Measurements from ENCODE around the gene MRAS.

MRAS gene

DNA sequence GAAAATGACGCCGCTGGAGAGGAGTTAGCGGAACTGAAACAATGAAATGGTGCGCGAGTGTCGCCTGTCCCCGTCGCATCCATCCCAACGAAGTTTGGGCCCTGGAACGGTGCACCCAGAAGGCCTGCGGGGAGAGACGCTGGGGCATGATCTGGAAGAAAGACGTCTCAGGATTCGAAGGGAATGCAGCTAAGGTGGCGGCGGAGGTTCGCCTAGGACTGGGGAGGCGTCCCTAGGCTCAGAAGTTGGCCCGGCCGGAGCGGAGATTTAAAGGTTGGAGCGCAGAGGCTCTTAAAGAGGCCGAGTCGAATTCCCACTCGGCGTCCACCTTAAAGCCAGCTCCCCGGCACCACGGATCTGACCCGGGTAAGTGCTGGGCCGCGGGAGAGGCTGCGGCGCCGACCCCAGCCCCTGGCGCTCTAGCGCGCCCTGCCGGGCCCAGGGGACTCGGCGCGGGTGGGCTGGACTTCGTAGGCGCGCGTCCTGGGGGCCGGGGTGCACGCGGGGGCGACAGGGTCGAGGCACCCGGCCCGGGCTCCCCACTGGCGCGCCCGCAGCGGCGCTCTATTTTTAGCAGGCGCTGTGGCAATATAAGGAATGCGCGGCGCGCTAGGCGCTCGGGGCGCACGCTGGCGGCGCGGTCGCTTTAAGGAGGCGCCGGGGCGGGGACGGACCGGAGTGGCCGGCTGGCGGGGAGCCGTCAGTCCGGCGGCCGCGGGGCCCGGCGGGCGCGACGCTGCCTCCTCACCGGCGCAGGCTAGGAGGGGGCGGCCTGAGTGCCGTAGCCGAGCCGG, at the start of gene MRAS:
Gene MRAS (plus strand): TSS at position 620 of the 794 bp plus-strand sequence. CDS start 24,305 bp downstream, outside the sequence.
- Mint-ChIP-seq H3K36me3 (ENCODE audit: low read depth) (no peaks in the 10 kb centered on the region), H3K4me1 (ENCODE audit: low read depth) (peaks cover 7% of the 10 kb centered on the region), H3K9me3 (no peaks in the 10 kb centered on the region), H3K27me3 (peaks cover 45% of the 10 kb centered on the region), H3K4me3 (peak within 1 kb of the TSS; percentile 85), H3K27ac (no peak within 1 kb of the TSS)

DNA sequence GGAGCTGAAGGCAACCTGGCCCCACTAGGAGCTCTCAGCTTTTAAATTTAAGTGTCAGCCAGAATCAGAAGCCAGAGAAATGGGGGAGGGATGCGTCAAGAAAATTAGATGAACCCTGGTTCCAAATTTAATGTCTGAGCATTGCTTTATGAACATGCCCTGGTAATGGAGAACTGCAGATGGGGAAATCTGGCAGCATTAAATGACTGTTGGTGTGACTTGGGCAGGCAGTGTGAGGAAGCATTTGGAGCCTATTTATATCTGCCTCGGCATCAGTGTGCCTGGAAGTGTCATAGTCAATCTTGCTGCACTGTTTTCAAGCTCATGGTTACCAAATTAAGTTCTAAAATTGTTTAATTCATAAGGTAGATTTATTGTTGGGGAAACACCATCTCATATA, 47.7 kb upstream of the MRAS start:
- H3K36me3 Mint-ChIP-seq (ENCODE audit: low read depth), result peaks cover 30% of the 10 kb centered on the region
- H3K27ac Mint-ChIP-seq, result no peak overlapping the region
- no peaks in the 10 kb centered on the region for H3K27me3 Mint-ChIP-seq
- H3K9me3 Mint-ChIP-seq, result no peaks in the 10 kb centered on the region
- H3K4me3 Mint-ChIP-seq, result no peak overlapping the region
- peaks cover 25% of the 10 kb centered on the region for H3K4me1 Mint-ChIP-seq (ENCODE audit: low read depth)

DNA sequence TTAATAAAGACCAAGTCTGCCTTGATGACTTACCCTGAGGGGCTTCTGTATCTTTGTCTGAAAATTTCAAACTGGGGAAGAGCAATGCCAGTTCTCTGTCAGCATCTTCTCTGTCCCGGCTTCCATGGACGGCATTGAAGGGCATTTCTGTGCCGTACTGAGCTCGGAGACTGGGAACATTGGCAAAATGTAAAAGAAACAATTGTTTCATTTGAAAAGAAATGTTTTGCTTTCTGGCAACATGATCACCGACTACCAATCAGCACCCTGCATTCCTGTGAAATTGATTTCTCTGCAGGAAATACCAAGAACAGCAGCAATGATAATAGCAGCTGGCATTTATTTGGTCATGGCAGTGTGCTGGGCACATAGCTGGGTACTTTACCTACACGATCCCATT, 44.9 kb upstream of the MRAS start:
- Mint-ChIP-seq H3K9me3 (peaks cover 12% of the 10 kb centered on the region), H3K4me3 (no peak overlapping the region), H3K27ac (no peak overlapping the region), H3K27me3 (peaks cover 3% of the 10 kb centered on the region), H3K36me3 (ENCODE audit: low read depth) (peaks cover 25% of the 10 kb centered on the region), H3K4me1 (ENCODE audit: low read depth) (no peaks in the 10 kb centered on the region)

DNA sequence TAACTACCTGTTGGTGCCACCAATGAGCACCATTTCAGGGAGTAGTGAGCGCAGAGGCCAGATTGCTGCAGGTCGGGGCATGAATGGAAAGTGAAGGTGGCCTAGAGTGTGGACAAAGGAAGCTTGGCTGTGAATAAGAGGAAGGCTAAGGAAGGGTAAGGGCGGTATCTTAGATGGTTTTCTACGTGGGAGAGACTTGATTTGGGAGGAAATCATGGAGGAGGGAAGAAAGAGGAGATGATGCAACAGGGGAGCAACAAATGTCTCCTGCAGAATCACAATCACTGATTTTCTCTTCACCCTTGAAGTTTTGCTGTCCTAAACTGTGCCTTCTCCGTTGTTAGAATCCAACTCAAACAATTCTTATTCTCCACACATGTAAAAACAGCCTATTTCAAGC, 40.5 kb upstream of the MRAS start:
- Mint-ChIP-seq H3K27ac (no peak overlapping the region), H3K9me3 (peaks cover 30% of the 10 kb centered on the region), H3K27me3 (peaks cover 12% of the 10 kb centered on the region)

DNA sequence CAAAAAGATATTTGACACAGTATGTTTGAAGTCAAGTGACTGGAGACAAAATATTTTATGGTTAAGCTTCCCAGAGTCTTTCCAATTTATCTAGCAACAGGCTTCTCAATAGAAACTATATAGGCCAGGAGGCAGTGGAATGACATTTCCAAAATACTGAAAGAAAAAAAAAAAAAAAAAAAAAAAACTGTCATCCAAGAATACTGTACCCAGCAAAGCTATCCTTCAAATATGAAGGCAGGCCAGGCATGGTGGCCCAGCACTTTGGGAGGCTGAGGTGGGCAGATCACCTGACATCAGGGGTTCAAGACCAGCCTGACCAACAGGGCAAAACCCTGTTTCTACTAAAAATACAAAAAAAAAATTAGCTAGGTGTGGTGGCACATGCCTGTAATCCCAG, 39.6 kb upstream of the MRAS start:
- Mint-ChIP-seq H3K9me3 (peaks cover 30% of the 10 kb centered on the region), H3K27ac (no peak overlapping the region), H3K4me1 (ENCODE audit: low read depth) (no peaks in the 10 kb centered on the region), H3K36me3 (ENCODE audit: low read depth) (peaks cover 24% of the 10 kb centered on the region), H3K27me3 (peaks cover 12% of the 10 kb centered on the region), H3K4me3 (no peak overlapping the region)

More for the DNA sequence above, 40.5 kb upstream of the MRAS start:
- Mint-ChIP-seq H3K36me3 (ENCODE audit: low read depth) (peaks cover 24% of the 10 kb centered on the region), H3K4me1 (ENCODE audit: low read depth) (no peaks in the 10 kb centered on the region), H3K4me3 (no peak overlapping the region)

DNA sequence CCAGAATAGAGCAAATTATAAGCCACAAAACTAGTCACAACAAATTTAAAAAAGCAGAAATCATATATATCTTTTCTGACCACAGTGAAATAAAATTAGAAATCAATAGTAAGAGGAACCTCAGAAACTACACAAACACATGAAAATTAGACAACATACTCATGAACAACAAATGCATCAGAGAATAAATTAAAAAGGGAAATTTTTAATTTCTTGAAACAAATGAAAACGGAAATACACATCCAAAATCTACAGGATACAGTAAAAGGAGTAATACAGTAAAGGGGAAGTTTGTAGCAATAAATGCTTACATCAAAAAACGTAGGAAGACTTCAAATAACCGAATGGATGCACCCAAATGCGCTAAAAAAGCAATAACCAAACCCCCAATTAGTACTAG, 37.9 kb upstream of the MRAS start:
- H3K4me1 Mint-ChIP-seq (ENCODE audit: low read depth), result no peaks in the 10 kb centered on the region
- no peak overlapping the region for H3K4me3 Mint-ChIP-seq
- no peak overlapping the region for H3K27ac Mint-ChIP-seq
- H3K9me3 Mint-ChIP-seq, result peaks cover 30% of the 10 kb centered on the region
- H3K36me3 Mint-ChIP-seq (ENCODE audit: low read depth), result peaks cover 22% of the 10 kb centered on the region
- peaks cover 12% of the 10 kb centered on the region for H3K27me3 Mint-ChIP-seq

DNA sequence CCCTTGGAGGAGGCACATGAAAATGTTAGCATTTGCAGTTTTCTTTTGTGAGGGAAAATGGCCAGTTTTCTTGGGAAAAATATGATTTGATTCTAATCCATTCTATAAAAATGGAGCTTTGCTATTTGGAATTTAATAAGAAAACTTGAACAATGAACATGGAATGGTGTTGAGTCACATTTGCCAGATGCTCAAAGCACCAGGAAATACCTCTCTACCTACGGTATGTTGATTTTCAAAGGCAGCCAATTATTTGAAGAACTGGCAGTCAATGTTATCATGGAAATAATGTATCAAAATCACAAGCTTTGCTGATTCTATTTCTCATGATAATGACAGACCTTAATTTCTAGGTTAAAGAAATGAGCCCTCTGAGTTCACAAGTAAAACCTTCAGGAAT, 33.6 kb upstream of the MRAS start:
- H3K27ac Mint-ChIP-seq, result no peak overlapping the region
- H3K9me3 Mint-ChIP-seq, result peaks cover 17% of the 10 kb centered on the region
- peaks cover 5% of the 10 kb centered on the region for H3K36me3 Mint-ChIP-seq (ENCODE audit: low read depth)
- H3K27me3 Mint-ChIP-seq, result peaks cover 9% of the 10 kb centered on the region
- H3K4me3 Mint-ChIP-seq, result no peak overlapping the region
- H3K4me1 Mint-ChIP-seq (ENCODE audit: low read depth), result no peaks in the 10 kb centered on the region

DNA sequence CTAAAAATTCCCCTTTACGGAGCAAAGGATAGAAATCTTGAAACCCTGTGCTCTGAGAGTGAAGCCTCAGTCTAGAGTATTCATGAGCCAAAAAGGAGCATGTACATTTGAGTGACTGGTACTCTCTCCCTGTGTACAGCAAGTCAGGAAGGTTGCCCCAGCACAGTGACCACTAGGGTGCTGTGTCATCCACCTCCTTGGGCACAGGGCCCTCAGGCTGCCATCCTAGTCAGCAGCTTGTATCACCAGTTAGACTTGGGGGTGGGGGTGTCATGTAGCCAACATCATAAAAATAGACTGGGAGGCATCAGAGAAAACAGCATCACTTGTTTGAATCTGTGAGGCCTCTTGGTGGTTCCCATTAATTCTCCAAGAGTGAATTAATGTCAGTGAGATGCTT, 30.7 kb upstream of the MRAS start:
- Mint-ChIP-seq H3K27me3 (peaks cover 5% of the 10 kb centered on the region), H3K27ac (no peak overlapping the region), H3K36me3 (ENCODE audit: low read depth) (no peaks in the 10 kb centered on the region), H3K9me3 (no peaks in the 10 kb centered on the region), H3K4me1 (ENCODE audit: low read depth) (peaks cover 5% of the 10 kb centered on the region), H3K4me3 (no peak overlapping the region)

DNA sequence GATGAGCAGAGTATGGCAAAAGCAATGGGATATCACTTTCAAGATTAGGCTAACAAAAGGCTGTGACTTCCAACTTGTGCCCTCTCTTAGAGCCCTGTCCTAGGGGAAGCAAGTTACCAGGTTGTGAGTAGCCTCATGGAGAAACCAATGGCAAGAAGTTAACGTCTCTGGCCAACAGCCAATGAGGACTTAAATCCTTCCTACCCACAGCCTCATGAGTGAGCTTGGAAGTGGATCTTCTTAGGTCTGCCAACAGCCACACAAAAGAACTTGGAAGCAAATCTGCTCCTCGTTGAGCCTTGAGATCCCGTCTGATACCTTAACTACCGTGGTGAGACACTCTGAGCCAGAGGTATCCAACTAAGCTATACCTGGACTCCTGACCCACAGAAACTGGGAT, 24.4 kb upstream of the MRAS start:
- Mint-ChIP-seq H3K9me3 (no peaks in the 10 kb centered on the region), H3K4me1 (ENCODE audit: low read depth) (peaks cover 22% of the 10 kb centered on the region), H3K4me3 (no peak overlapping the region), H3K36me3 (ENCODE audit: low read depth) (no peaks in the 10 kb centered on the region), H3K27ac (no peak overlapping the region), H3K27me3 (peaks cover 4% of the 10 kb centered on the region)

DNA sequence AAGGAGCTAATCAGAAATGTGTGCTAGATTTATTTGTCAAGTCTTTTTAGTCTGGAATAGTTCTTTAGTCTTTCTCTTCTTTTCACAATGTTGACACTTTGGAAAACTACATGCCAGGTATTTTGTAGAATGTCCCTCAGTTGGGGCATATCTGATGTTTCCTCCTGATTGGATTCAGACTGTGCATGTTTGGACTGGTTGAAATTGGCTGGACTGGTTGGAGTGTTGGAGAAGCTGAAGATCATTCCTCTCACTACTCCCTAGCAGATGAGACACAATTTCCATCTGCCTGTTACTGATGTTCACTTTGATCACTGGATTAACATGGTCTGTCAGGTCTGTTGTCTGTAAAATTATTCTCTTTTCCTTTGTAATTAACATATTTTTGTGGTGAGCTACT, 22.4 kb upstream of the MRAS start:
- H3K27me3 Mint-ChIP-seq, result no peaks in the 10 kb centered on the region
- H3K4me3 Mint-ChIP-seq, result no peak overlapping the region
- H3K36me3 Mint-ChIP-seq (ENCODE audit: low read depth), result no peaks in the 10 kb centered on the region
- no peak overlapping the region for H3K27ac Mint-ChIP-seq
- peaks cover 39% of the 10 kb centered on the region for H3K4me1 Mint-ChIP-seq (ENCODE audit: low read depth)
- no peaks in the 10 kb centered on the region for H3K9me3 Mint-ChIP-seq

DNA sequence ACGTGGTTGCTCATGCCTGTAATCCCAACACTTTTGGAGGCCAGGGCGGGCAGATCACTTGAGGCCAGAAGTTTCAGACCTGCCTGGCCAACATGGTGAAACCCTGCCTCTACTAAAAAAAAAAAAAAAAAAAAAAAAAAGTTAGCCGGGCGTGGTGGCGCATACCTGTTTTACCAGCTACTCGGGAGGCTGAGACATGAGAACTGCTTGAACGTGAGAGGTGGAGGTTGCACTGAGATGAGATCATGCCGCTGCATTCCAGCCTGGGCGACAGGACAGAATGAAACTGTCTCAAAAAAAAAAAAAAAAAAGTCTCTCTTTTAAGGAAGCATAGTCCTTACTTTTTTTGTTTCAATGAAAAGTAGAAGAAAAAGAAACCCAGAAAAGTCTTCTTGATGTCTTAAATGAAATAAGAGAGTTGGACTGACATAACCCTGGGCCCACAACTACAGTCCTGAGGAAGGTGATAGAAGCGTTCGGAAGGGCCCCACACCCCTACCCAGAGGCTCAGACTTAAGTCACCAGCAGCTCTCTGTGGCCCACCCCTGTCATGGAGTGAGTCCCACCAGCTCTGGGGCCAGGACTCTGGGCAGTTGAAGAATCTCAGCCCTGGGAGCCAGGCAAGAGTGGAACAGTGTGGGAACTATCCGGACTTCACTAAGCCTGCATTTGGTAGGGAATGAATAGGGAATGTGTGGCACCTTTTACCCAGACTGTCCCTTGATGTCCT, 21.3 kb upstream of the MRAS start:
- no peaks in the 10 kb centered on the region for H3K27me3 Mint-ChIP-seq
- H3K4me1 Mint-ChIP-seq (ENCODE audit: low read depth), result peaks cover 45% of the 10 kb centered on the region
- no peaks in the 10 kb centered on the region for H3K36me3 Mint-ChIP-seq (ENCODE audit: low read depth)
- no peaks in the 10 kb centered on the region for H3K9me3 Mint-ChIP-seq
- no peak overlapping the region for H3K27ac Mint-ChIP-seq
- H3K4me3 Mint-ChIP-seq, result no peak overlapping the region

DNA sequence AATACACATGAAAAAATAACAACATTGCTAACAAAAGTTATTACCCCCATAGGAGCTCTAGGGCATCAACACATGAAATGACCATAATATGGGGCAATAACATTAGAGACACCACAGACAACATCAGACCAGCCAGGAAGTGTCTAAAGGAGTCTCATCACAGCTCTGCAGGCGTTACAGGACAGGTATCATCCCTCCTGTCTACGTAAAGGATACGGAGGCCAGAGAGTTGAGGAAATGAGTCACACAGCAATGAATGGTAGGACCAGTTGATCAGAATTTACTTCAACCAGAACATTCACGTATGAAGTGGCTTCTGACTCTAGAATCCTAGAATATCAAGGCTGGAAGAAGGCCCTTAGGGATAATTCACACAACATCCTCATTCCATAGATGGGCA, 20.5 kb upstream of the MRAS start:
- H3K9me3 Mint-ChIP-seq, result no peaks in the 10 kb centered on the region
- H3K27me3 Mint-ChIP-seq, result no peaks in the 10 kb centered on the region
- H3K36me3 Mint-ChIP-seq (ENCODE audit: low read depth), result no peaks in the 10 kb centered on the region
- H3K4me1 Mint-ChIP-seq (ENCODE audit: low read depth), result peaks cover 44% of the 10 kb centered on the region
- H3K4me3 Mint-ChIP-seq, result no peak overlapping the region
- H3K27ac Mint-ChIP-seq, result no peak overlapping the region

DNA sequence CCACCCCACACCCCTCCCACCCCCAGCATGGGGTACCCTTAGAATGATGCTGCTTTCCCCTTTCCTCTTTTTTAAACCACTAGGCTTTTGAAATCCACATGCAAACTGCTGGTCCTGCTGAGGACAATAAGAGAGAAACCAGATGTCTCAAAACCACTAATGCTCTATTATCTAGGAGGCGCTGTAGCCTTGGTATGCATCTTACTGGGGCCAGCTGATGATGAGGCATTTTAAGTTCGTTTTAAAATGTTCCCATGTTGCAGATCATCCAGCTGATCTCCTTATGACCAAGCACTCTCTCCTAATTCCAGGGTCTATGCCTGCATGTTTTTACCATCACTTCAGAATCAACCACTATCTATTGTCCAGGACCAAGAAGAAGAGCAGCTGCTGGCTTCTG, 20.0 kb upstream of the MRAS start:
- H3K4me1 Mint-ChIP-seq (ENCODE audit: low read depth), result peaks cover 44% of the 10 kb centered on the region
- H3K27ac Mint-ChIP-seq, result peak overlapping the region; percentile 52
- no peaks in the 10 kb centered on the region for H3K9me3 Mint-ChIP-seq
- H3K27me3 Mint-ChIP-seq, result no peaks in the 10 kb centered on the region
- no peaks in the 10 kb centered on the region for H3K36me3 Mint-ChIP-seq (ENCODE audit: low read depth)
- peak overlapping the region; percentile 84 for H3K4me3 Mint-ChIP-seq

DNA sequence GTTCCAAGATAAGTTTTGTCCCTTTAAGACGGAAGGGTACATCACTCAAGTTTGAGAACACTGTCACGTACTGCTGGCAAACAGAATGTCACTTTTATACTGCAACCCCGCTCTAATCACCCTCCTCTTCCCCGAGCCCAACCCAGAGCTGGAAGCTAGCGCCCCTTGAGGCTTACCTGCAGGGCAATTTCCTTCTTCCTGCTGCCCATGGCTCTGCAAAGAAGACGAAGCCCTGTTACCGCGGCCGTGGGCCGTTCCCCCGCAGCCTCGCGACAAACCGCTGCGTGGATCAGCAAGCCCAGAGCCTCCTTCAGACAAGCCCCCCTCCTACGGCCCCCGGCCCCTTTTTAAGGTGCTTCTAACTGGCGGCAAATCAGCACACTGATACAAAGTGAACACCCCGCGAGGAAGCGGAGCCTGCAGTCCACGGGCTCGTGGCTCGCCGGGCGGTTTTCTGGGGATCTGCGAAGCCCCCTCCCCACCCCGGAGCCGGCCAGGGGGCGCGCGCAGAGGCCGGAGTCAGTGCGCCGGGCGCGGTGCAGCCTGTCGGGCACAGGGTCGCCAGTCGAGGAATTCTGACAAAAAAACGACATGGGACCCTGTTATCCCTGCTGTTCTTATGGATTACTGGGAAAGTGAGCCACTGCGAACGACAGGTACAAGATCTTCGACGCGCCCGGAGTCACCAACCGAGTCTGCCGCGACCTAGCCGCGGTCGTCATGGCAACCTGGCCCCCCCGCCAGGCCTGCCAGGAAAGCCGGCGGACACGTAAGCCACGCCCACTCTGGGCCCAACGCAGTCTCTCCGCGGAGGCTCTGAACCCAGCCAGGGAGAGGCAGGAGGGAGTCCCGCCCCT, 19.0 kb upstream of the MRAS start, which contains the start of gene NME9:
Gene NME9 (minus strand): TSS at position 725 of the 857 bp plus-strand sequence. CDS start 516 bp downstream, at position 209.
- Mint-ChIP-seq H3K27me3 (no peaks in the 10 kb centered on the region), H3K4me1 (ENCODE audit: low read depth) (peaks cover 42% of the 10 kb centered on the region), H3K9me3 (no peaks in the 10 kb centered on the region), H3K4me3 (peak within 1 kb of the TSS; percentile 84), H3K36me3 (ENCODE audit: low read depth) (no peaks in the 10 kb centered on the region), H3K27ac (no peak within 1 kb of the TSS)

DNA sequence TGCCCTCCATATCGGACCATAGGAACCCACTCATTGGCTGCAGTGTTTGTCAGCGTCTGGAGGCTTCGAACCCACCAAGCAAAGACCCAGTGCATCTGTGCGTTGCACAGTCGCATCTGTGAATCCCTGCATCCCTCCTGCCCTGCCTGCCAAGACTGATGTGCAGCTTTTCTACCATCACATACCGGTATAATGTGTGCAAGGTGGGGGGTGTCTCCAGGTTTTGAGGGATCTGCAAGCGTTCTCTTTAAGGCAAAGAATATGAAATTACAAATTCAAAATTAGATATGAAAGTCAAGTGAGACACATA, 18.4 kb upstream of the MRAS start:
- Mint-ChIP-seq H3K36me3 (ENCODE audit: low read depth) (no peaks in the 10 kb centered on the region), H3K4me3 (peak overlapping the region; percentile 84), H3K4me1 (ENCODE audit: low read depth) (peaks cover 41% of the 10 kb centered on the region), H3K27me3 (no peaks in the 10 kb centered on the region), H3K27ac (no peak overlapping the region), H3K9me3 (no peaks in the 10 kb centered on the region)

Measured in stimulated activated naive CD8-positive, alpha-beta T cell treated with anti-CD3 and anti-CD28 coated beads, Interleukin-15, Interleukin-2, amounts not matched to agents 100 ng/mL and 50 ng/mL, for 24 hours (primary cell).